ENCODE data around the gene RBBP8. TPM values are rescaled to one million over a fixed set of nuclear protein-coding genes. Genes with fewer than 3 reads are reported as not detected.

RBBP8 gene
- total RNA-seq, 1 donor from 2014 or later: 18.0 TPM

DNA sequence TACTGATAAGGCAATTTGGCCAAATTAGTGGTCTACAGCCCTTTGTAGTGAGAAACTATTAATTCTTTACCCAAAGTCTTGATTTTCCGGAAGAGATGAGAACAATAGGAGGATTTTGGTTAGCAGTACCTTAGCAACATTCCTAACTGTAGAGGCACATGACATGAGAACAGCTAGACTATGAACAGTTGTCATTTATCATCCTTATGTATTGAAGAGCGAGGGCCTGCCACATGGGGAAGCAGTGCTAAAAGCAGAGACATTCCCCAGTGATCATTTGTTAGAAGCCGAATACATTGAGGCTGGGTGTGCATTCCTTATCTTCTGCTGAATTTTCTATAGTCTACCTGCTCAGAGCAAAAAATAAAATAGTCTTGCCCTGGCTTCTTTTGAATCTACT is 65.2 kb downstream of the RBBP8 start:
- DNase-seq (ENCODE audit: low spot score): no peak

DNA sequence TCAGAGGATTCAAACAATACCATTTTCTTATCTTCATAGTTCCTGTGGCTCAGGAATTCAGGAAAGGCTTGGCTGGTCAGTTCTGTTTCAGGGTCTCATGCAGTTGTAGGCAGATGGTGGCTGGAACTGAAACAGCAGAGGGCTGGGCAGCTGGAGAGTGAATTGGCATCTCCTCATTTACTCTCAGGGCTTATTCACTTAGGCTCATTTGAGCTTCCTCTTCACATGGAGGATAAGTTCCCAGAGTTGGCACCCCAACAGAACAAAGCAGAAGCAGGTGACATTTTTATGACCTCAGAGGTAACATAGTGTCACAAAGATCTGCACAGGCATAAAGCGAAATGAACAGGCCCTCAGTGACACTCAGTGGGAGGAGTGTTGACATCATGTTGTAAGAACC is 66.1 kb downstream of the RBBP8 start:
- no peak for DNase-seq (ENCODE audit: low spot score)

DNA sequence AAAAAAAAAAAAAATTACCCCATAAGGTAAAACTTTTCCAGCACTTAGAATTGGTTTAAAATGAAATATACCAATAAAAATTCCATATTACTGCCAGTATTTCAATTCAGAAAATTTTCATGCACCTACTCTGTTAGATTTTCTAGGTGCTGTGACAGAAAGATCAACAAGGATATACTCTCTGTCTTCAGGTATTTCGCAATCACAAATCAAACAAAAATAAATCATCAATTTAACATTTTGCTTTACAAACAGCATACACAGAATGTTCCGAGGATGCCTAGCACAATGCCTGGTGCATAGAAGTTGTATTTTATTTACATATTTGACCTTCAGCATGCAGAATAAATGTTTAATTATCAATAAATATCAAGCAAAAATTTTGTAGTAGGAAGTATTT is 66.5 kb downstream of the RBBP8 start:
- DNase-seq (ENCODE audit: low spot score): no peak

DNA sequence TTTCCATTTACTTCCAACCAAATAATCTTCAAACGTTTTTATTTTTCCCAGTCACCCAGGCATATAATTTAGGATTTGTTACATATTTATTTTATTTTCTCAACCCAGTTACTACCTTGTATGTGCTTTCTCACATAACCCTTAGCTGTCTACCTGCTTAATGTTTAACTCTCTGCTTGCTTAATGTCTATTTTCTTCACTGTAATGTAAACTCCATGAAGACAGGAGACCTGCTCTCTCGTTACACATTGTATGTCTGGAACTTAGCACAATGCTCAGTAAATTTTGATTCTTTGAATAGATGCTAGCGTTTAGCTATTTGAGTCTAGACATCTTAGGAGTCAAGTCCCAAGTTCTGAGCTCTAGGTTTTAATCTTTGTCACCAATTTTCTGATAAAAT is 70.2 kb downstream of the RBBP8 start:
- DNase-seq (ENCODE audit: low spot score): no peak

DNA sequence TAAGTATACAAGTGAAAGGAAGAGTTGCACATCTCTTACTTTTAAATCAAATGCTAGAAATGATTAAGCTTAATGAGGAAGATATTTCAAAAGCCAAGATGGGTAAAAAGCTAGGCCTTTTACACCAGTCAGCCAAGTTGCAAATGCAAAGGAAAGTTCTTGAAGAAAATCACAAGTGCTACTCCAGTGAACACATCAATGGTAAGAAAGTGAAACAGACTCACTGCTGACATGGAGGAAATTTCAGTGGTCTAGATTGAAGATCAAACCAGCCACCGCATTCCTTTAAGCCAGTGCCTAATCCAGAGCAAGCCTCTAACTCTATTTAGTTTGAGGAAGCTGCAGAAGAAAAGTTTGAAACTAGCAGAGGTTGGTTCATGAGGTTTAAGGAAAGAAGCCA is 79.1 kb downstream of the RBBP8 start:
- no peak for DNase-seq (ENCODE audit: low spot score)

DNA sequence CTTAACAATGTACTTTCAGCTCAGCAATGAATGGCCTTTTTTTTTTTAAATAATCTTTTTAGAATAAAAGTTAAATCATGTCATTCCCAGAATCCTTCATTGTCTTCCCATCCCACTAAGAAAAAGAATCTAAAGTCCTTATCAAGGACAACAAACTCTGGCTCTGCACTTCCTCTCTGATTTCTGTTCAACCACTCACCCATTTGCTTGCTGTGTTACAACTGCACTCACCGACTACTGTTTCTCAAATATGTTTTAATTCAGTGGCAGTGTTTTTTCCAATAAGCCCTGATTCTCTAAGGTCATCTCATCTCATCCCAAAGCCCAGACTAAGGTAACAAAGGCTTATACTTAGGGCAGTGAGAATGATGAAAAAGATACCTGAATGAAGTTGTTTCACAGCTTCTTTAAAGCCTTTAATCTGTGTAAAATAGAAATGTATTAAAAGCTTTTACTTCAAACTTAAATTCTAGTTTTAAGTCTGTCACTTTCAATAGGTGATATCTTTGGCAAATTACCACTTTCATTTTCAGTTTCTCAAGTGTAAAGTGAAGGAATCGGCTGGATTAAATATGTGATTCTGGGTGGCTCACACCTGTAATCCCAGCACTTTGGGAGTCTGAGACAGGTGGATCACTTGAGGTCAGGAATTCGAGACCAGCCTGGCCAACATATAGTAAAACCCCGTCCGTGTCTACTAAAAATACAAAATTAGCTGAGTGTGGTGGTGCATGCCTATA is 87.6 kb downstream of the RBBP8 start:
- DNase-seq (ENCODE audit: low spot score): no peak

DNA sequence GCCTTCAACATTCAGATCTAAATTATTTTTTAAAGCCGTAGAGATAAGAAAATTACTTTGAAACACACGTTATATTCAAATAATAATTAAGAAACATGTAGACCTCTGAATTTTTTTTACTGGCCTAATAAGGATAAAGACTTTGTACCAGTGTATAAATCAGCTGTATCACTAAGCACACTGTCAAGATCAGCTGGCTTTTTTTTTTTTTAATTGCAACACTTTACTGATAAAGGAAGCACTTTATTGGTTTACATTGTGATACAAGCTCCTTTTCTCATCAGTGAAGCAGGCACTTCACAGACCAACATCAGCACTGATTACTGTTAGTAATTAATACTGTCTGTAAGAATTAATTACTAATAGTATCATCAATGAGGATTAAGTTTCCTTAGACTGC is 88.5 kb downstream of the RBBP8 start:
- no peak for DNase-seq (ENCODE audit: low spot score)

DNA sequence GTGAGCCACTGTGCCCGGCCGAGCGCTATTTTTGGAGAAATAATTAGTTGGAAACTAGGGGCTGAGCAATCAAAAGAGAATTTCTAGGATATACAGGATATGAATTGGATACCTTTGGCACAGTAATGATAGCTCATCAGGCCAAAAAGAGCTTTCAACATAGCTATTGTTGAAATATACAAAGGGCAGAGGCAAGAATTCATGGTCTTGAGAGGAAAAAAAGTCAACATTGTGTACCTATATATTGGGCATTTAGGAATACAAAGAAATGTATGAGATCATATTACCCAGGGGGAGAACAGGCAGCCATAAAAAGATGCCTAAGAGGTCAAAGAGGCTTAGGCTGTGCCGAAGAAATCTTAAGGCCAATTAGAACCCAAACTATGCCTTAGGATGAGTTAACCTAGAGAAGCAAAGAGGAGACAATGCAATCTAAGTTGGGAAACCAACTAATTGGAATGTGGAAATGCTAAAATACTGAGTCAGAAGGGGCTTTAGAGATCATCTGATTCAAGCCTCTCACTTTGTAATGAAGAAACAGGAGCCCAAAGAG is 99.0 kb downstream of the RBBP8 start:
- no peak for DNase-seq (ENCODE audit: low spot score)

DNA sequence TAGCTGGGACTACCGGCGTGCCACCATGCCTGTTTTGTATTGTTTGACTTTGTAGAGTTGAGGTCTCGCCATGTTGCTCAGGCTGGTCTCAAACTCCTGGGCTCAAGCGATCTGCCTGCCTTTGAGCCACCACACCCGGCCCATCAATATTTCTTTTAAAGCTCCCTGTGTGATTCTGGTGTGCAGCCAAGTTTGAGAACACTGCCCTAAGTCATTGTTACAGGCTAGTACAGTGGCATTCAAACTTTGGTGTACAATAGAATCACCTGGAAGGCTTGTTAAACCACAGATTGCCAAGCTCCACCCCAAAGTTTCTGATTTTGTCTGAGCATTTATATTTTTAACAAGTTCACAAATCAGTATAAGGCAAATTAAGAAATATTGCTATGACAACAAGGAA is 99.9 kb downstream of the RBBP8 start:
- no peak for DNase-seq (ENCODE audit: low spot score)

DNA sequence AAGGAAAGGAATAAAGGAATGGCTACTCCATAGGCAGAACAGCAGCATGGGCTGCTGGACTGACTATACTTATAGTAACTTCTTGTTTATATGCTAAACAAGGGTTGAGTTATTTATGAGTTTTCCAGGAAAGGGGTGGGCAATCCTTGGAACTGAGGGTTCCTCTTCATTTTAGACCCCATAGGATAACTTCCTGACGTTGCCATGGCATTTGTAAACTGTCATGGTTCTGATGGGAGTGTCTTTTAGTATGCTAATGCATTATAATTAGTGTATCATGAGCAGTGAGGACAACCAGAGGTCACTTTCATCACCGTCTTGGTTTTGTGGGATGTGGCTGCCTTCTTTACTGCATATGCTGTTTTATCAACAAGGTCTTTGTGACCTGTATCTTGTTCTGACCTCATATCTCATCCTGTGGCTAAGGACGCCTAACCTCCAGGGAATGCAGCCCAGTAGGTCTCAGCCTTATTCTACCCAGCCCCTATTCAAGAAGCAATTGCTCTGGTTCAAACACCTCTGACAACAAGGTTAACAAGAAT is 103.6 kb downstream of the RBBP8 start:
- no peak for DNase-seq (ENCODE audit: low spot score)

DNA sequence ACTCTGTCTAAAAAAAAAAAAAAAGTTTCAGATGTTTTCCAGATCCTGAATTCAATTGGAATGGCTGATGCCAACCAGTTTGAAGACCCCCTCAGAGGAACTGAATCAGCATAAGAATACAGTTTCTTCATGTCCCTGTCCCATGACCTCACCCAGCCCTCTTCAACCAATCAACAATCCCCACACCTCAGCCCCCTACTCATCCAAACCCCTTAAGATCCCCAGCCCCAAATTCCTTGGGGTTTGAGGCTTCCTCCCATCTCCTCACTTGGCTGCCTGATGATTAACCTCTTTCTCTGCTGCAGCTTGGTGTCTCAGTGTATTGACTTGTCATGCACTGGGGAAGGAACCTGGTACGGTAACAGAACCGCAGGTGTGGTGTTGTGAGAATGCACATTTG is 104.5 kb downstream of the RBBP8 start:
- no peak for DNase-seq (ENCODE audit: low spot score)

DNA sequence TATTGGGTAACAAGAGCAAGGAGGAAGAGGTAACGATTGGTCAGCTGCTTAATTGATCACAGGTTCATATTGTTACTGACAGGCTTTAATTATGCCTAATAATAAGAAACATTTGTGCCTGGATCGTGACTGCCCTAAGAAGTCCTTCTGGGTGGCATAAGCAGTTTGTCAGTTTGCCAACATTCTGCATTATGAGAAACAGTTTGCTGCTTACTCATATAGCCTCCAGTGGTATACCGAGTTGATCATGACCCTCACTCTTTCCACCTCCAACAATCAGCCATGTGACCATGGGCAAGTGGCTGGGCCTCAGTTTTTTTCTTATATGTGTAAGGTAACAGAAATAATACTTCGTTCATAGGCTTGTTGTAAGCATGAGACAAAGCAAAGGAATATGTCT is 105.6 kb downstream of the RBBP8 start:
- no peak for DNase-seq (ENCODE audit: low spot score)

DNA sequence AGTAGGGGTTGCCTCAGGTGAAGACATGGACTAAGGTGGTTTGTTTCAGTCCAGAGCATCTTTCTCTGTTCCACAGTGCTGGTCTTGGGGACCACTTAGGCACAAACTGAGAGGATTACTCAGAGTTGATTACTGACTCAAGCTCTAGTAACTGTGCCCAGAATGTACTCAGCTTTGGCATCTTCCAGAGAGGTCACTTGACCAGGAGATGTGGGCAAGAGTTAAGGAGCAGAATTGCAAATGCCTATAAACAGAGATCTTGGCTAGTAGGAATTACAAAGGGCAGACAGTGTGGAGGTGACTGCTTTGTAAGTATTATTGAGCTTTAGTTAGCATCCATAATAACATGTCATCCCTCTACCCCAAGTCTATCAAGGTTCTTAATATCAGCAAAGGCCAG is 109.0 kb downstream of the RBBP8 start:
- no peak for DNase-seq (ENCODE audit: low spot score)

DNA sequence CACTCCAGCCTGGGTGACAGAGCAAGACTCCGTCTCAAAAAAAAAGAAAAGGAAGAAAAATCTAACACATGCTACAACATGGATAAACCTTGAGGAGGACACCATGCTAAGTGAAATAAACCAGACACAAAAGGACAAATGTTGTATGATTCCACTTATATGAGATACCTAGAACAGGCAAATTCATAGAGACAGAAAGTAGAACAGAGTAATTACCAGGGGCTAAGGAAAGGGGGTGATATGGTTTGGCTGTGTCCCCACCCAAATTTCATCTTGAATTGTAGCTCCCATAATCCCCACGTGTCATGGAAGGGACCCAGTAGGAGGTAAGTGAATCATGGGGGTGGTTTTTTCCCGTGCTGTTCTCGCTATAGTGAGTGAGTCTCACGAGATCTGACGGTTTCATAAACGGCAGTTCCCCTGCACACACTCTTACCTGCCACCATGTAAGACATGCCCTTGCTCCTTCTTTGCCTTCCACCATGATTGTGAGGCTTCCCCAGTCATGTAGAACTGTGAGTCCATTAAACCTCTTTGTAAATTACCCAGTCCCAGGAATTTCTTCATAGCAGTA is 110.8 kb downstream of the RBBP8 start:
- no peak for DNase-seq (ENCODE audit: low spot score)

DNA sequence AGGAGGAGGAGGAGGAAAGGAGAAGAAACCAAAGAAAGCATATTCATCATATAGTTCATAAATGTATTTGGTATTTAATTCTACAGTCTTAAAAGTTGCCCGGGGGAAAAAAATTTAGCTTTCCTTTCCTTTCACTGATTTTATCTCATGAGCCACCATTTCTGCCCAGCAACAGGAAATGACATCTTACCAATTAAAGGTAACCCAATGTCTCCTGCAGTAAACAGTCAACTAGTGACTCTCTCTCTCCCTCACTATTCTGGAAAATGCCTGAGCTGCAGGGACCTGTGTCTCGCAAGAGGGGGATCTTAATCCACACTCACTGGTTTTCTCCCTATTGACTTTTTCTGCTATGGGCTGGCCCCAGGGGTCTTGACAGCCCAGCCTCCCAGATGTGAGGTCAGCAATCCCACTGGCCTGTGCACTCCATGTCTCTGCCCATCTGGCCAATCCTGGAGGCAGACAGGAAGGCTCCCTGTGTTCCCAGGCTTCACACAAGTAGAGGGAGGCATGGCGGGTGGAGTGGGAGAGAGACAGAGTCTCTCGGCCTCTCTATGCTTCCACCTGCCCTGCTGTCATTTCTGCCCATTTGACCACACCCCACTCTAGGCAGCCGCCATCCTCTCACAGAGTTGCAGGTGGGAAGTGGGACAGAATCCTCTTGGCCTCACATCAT is 116.7 kb downstream of the RBBP8 start:
- no peak for DNase-seq (ENCODE audit: low spot score)

DNA sequence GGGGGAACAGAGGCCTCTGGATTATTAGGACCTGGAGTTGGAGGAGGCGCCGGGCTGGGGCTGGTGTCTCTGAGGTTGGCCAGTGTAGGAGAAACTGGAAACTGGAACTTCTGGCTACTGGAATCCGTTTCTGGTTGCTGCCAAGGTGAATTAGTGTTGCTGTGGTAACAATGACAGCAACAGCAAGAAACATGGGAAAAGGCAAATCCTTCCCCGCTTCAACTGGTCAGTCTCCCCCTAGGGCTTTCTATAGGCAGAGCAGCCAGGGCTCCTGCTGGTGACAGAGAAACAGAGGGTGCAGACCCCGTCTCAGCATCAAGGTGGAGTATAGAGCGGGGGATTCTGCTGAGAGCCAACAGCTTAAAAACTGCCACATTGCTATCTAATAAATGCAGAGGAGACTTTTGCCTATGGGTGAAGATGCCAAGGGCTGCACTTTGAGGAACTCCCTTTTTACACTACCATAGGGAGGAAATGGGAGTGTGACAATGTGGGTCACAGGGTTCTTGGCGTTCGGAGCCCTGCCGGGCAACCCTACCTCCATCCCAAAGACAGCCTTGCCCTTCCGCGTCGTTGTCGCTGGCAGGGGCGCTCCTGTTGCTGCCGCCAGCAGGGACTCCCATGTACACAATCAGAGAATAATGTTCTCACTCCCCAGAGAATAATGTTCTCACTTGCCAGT is 120.8 kb downstream of the RBBP8 start:
- DNase-seq (ENCODE audit: low spot score): no peak

DNA sequence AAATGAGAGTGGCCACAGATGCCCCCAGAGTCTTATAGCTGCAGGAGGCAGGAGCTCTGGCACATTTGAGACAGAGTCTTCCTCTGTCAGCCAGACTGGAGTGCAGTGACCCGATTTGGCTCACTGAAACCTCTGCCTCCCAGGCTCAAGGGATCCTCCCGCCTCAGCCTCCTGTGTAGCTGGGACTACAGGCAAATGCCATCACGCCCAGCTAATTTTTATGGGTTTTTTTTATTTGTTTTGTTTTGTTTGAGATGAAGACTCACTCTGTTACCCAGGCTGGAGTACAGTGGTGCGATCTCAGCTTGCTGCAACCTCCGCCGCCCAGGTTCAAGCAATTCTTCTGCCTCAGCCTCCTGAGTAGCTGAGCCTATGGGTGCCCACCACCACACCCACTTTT is 121.4 kb downstream of the RBBP8 start:
- DNase-seq (ENCODE audit: low spot score): no peak

DNA sequence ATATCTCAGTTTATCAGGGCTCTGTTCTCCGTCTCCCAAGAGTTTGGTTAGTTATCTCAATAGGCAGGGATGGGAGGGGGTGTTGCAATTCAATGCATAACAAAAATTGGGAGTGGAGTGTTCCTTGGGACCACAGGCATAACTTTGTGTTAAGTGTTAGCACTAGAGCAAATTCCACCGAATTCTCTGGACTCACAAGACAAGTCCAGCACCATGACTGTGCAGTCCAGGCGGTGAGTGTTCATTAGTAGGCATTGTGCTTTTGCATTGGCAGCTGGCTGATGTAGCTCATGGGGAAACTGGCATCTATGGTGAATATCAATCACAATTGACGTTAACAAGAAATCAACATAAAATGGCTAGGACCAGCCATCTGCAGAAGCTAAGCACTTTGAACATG is 123.2 kb downstream of the RBBP8 start:
- no peak for DNase-seq (ENCODE audit: low spot score)

DNA sequence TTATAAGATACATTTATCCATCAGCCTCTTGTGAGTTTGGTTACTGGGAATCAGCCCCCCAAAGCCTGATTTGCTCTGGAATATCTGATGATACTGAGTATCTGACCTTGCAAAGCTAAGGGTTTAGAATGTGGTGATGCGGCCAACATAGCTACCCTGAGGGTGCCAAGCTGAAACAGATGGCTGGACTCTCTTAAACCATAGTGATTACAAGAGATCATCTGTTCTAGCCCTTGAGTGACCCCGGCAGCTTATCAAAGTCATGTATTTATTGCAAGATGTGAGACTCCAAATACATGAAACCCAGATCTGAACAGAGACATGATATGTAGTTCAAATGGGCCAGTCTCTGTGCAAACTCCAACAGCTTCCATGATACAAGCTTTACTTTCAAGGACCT is 124.0 kb downstream of the RBBP8 start:
- no peak for DNase-seq (ENCODE audit: low spot score)

DNA sequence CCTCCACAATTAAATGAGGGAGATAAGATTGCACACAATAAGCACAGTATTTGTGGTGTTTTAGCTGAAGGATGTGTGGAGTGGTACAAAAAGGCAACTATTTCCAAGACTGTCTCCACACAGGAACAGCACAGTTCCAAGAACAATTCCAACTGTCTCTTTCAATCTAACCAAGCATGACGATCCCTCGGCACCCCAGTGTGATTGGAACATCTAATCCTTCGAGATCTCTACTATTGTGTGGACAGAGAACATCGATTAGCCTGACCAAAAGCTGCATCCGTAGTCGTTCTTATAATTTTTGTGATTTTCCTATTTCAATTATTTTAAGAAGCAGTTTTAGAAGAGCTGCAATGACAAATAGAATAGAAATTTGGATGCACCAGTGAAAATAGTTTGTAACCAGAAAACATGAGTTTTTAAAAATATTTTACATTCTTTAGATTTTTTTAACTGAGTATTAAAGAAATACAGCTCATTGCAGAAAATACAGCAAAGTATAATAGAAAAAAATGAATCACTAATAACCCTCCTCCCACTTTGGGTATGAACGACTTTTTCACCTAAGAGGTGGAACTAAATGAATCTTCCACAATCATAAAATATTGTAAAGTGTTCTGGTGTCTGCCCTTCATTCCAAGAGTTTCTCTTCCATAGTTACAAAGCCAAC is 125.8 kb downstream of the RBBP8 start:
- DNase-seq (ENCODE audit: low spot score): no peak

Data from mesenteric fat pad (tissue), 1 donor.